GM12878 (cell line): ENCODE data around the gene CXXC5. TPM values are rescaled to one million over a fixed set of nuclear protein-coding genes. Genes with fewer than 3 reads are reported as not detected.
"Not testable (repeated sequence)": the region's sequence is repeated elsewhere in the genome, so short reads cannot be mapped to it uniquely, and the experiment has no call there.

Experiments used
- ATAC-seq: fragments of 200-7000 bp; cut with Tn5 transposase; 3 replicates; pipeline ENCODE4 v1.9.1; 2020; ENCODE audit warnings: mild to moderate bottlenecking, moderate library complexity
- BruUV-seq: library from RNA; stranded (reverse); fragments of 400-500 nt; replicated peaks from 2 replicates; lab custom pipeline; 2021; lab: Mats Ljungman, UMichigan
- CTCF ChIA-PET: fragments of 300-600 bp; sonication (Branson Sonifier 250); formaldehyde crosslinking; extraction: SDS; loops from one replicate; lab custom pipeline; 2021; ENCODE audit warnings: inconsistent platforms; lab: Yijun Ruan, JAX
- POLR2A ChIA-PET: fragments of 350-600 bp; formaldehyde crosslinking; extraction: SDS; loops from one replicate; lab custom pipeline; 2021; ENCODE audit warnings: inconsistent platforms; lab: Charles Lee
- RAD21 ChIA-PET: fragments of 300-600 bp; sonication (Branson Sonifier 250); formaldehyde crosslinking; loops from one replicate; lab custom pipeline; 2023; ENCODE audit warnings: antibody characterized with exemption; ENCODE audit not compliant: unreplicated experiment; lab: Charles Lee
- SMC1A ChIA-PET: fragments of 300-600 bp; sonication (Branson Sonifier 250); formaldehyde crosslinking; loops from one replicate; lab custom pipeline; 2023; ENCODE audit not compliant: unreplicated experiment, uncharacterized antibody; lab: Charles Lee
- DNase-seq: peaks from one replicate; pipeline ENCODE4 v3.0.0-alpha.2; 2011; ENCODE audit warnings: low read depth, low spot score
- FAIRE-seq: peaks from 3 replicates; lab custom pipeline; 2011; peaks lifted over from hg19 to GRCh38; lab: Jason Lieb, UNC
- H2AFZ ChIP-seq: 2 replicates; pipeline ENCODE4 v1.6.0; 2011; ENCODE audit warnings: low read depth, low read length, control low read depth; ENCODE audit not compliant: control insufficient read depth
- H3K27ac ChIP-seq: 2 replicates; pipeline ENCODE4 v1.5.1; 2011; ENCODE audit warnings: control low read depth; ENCODE audit not compliant: control insufficient read depth, insufficient read depth
- H3K27me3 ChIP-seq, 2 experiments: replicated peaks in 1 of 2; 2 replicates each; pipeline versions ENCODE4 v1.6.0 to v1.6.1; 2011; ENCODE audit warnings: low read length in 1 of 2; ENCODE audit not compliant: control insufficient read depth in 2 of 2, insufficient read depth in 2 of 2
- H3K36me3 ChIP-seq, 2 experiments: 2 replicates each; pipeline ENCODE4 v1.5.1; 2011; ENCODE audit warnings: low read length in 1 of 2; ENCODE audit not compliant: control insufficient read depth in 2 of 2, insufficient read depth in 2 of 2
- H3K4me1 ChIP-seq: 2 replicates; pipeline ENCODE4 v1.6.1; 2011; ENCODE audit warnings: mild to moderate bottlenecking, low read length, moderate library complexity, mixed read lengths; ENCODE audit not compliant: control insufficient read depth, insufficient read depth
- H3K4me2 ChIP-seq: 2 replicates; pipeline ENCODE4 v1.6.0; 2011; ENCODE audit warnings: control low read depth; ENCODE audit not compliant: control insufficient read depth, insufficient read depth
- H3K4me3 ChIP-seq: fragments of 200-600 bp; sonication (generic); 2 replicates; pipeline ENCODE4 v1.5.1; 2016
- H3K79me2 ChIP-seq: 2 replicates; pipeline ENCODE4 v1.6.0; 2011; ENCODE audit warnings: low read length; ENCODE audit not compliant: control insufficient read depth, insufficient read depth
- H3K9ac ChIP-seq: 2 replicates; pipeline ENCODE4 v1.8.0; 2011; ENCODE audit warnings: low read length, control low read depth, mixed read lengths; ENCODE audit not compliant: control insufficient read depth, insufficient read depth
- H3K9me3 ChIP-seq: replicated peaks from 3 replicates; pipeline ENCODE4 v1.5.1; 2011; ENCODE audit warnings: mild to moderate bottlenecking, low read length; ENCODE audit not compliant: control insufficient read depth, insufficient read depth
- H4K20me1 ChIP-seq: 2 replicates; pipeline ENCODE4 v1.6.0; 2011; ENCODE audit not compliant: control insufficient read depth, insufficient read depth
- ATF3 ChIP-seq: IDR thresholded peaks from 2 replicates; pipeline ENCODE4 v1.6.1; 2011; ENCODE audit warnings: low read depth, mild to moderate bottlenecking, low read length, moderate library complexity, borderline replicate concordance; ENCODE audit errors: extremely low read depth
- ATF7 ChIP-seq: fragments of 450-650 bp; IDR thresholded peaks from 2 replicates; pipeline ENCODE4 v1.6.1; 2016; ENCODE audit warnings: low read depth, mild to moderate bottlenecking
- E2F8 ChIP-seq: fragments of 450-650 bp; IDR thresholded peaks from 2 replicates; pipeline ENCODE4 v1.6.1; 2018; ENCODE audit warnings: mild to moderate bottlenecking, low read depth, moderate library complexity; ENCODE audit not compliant: partially characterized antibody
- EGR1 ChIP-seq, 2 experiments: IDR thresholded peaks; 1 replicate in 1 of 2; 2 replicates in 1 of 2; pipeline ENCODE4 v1.6.1; 2011 to 2012; ENCODE audit warnings: low read depth in 2 of 2, low read length in 2 of 2, borderline replicate concordance in 1 of 2, mild to moderate bottlenecking in 1 of 2, moderate library complexity in 1 of 2
- FOS ChIP-seq: IDR thresholded peaks from 3 replicates; pipeline ENCODE4 v1.6.1; 2011; ENCODE audit warnings: borderline replicate concordance; ENCODE audit not compliant: insufficient read length; ENCODE audit errors: extremely low read depth
- HCFC1 ChIP-seq: fragments of 150-350 bp; IDR thresholded peaks from 2 replicates; pipeline ENCODE4 v1.6.1; 2014; ENCODE audit warnings: low read length
- HDGF ChIP-seq: fragments of 450-650 bp; IDR thresholded peaks from 2 replicates; pipeline ENCODE4 v1.6.1; 2016; ENCODE audit warnings: antibody characterized with exemption
- KLF5 ChIP-seq: fragments of 450-650 bp; IDR thresholded peaks from 2 replicates; pipeline ENCODE4 v1.6.1; 2014; ENCODE audit warnings: mild to moderate bottlenecking; ENCODE audit not compliant: partially characterized antibody
- PAX5 ChIP-seq: IDR thresholded peaks from 2 replicates; pipeline ENCODE4 v1.6.1; 2011; ENCODE audit warnings: low read depth, low read length, borderline replicate concordance
- TARDBP ChIP-seq: IDR thresholded peaks from 2 replicates; pipeline ENCODE4 v1.6.1; 2016; ENCODE audit warnings: borderline replicate concordance
- ZNF274 ChIP-seq: IDR thresholded peaks from one replicate; pipeline ENCODE4 v1.8.0; 2011; ENCODE audit not compliant: insufficient read length, insufficient read depth
- WGBS: methylation state at CpG from one replicate; pipeline ENCODE4 v1.1.6; 2016; ENCODE audit warnings: low lambda C conversion rate; ENCODE audit not compliant: insufficient replicate concordance, insufficient coverage; ENCODE audit errors: missing lambda C conversion rate; 5-methylcytosine and 5-hydroxymethylcytosine counted together
- in situ Hi-C: fragments of 300-500 bp; cut with MboI; formaldehyde crosslinking; loops from 9 replicates; pipeline ENCODE4 v1.14.3; 2018; ENCODE audit warnings: mixed read lengths
- intact Hi-C: fragments of 100-400 bp; cut with micrococcal nuclease; formaldehyde crosslinking; loops from one replicate; pipeline ENCODE4 v1.14.2; 2022; ENCODE audit not compliant: unreplicated experiment
- polyA plus RNA-seq, 11 experiments: library from polyadenylated mRNA; depleted of rRNA in 4 of 11; unstranded in 6 of 11; stranded (reverse) in 5 of 11; fragments of >200 nt; fragmentation: Nextera tagmentation in 4 of 11; fragmentation: Illumina TruSeq in 1 of 11; extraction: Ambion mirVana in 4 of 11; extraction: Trizol in 1 of 11; gene quantifications; 1 replicate in 1 of 11; 2 replicates in 10 of 11; pipeline versions ENCODE4 v1.2.1 to v1.2.3, GENCODE V29; 2011 to 2016; ENCODE audit warnings: inconsistent platforms in 2 of 11, missing spikeins in 2 of 11, low read depth in 1 of 11
- total RNA-seq, 4 experiments: library from RNA; depleted of rRNA in 3 of 4; stranded (reverse); fragments of >200 nt in 3 of 4; fragmentation: Illumina TruSeq in 1 of 4; extraction: Trizol in 1 of 4; gene quantifications; 2 replicates each; pipeline versions ENCODE4 v1.2.1 to v1.2.3, GENCODE V29; 2013 to 2021

Gene CXXC5
- total and polyA plus RNA-seq, 10 of the 15 experiments (the other 5 are each of a cell fraction or from before 2014, with no cell fraction given), result 1.8 to 90.8 (median 40.7) TPM

- DNase-seq, in situ Hi-C loops, intact Hi-C loops, H3K4me2 ChIP-seq, BruUV-seq, H3K79me2 ChIP-seq, H4K20me1 ChIP-seq, POLR2A ChIA-PET, H3K27ac ChIP-seq, H3K27me3 ChIP-seq, H3K4me3 ChIP-seq, H3K4me1 ChIP-seq, H3K36me3 ChIP-seq, H3K9ac ChIP-seq, H2AFZ ChIP-seq, H3K9me3 ChIP-seq: not testable (repeated sequence)
- ChIA-PET SMC1A (interaction anchor here (1.0 kb wide), 1 partner anchor 12 kb away, joined by 3 read pairs; no protein-coding TSS in a partner anchor), RAD21 (interaction anchor here (0.8 to 1.5 kb wide), 3 partner anchors 12 to 18 kb away, joined by 3 to 4 read pairs (median 4); no protein-coding TSS in a partner anchor), CTCF (interaction anchor here (1.7 to 2.7 kb wide), 2 partner anchors 16 to 38 kb away, joined by 7 to 8 read pairs; no protein-coding TSS in a partner anchor)
- FAIRE-seq, result peak; percentile 52
- 15% methylated on average over 9 of the region's 9 CpGs for WGBS
- peak; percentile 49; the same call in 1 of the 2 replicates for TF ChIP-seq ATF7
- ATAC-seq, result peak; percentile 91
Observed at GRCh38 chr5:139727615-139728014, 79.5 kb downstream of the CXXC5 start.

- ChIA-PET RAD21 (interaction anchor here (0.6 to 1.0 kb wide), 3 partner anchors 10 to 1363 kb away, joined by 3 to 5 read pairs (median 3); no protein-coding TSS in a partner anchor), POLR2A (interaction anchor here (0.5 to 0.9 kb wide), 3 partner anchors 9 to 73 kb away, joined by 3 to 4 read pairs (median 3); no protein-coding TSS in a partner anchor), CTCF (interaction anchor here (0.9 to 2.6 kb wide), 6 partner anchors 8 to 61 kb away, joined by 3 to 13 read pairs (median 4); no protein-coding TSS in a partner anchor), SMC1A (interaction anchor here (0.9 to 2.2 kb wide), 3 partner anchors 9 to 98 kb away, joined by 3 to 6 read pairs (median 4); no protein-coding TSS in a partner anchor)
- H4K20me1 ChIP-seq, result no peaks in the 10 kb centered on the region
- no peak overlapping the region for H3K4me2 ChIP-seq
- no peak overlapping the region for H3K9ac ChIP-seq
- H3K27ac ChIP-seq, result no peak overlapping the region
- intact Hi-C loops (no loop called here), in situ Hi-C loops (no loop called here)
- FAIRE-seq, result no peak
- ATAC-seq, result no peak
- DNase-seq, result no peak
- BruUV-seq, result no TSS peak
- no peaks in the 10 kb centered on the region for H3K4me1 ChIP-seq
- H2AFZ ChIP-seq, result no peak overlapping the region
- no peaks in the 10 kb centered on the region for H3K79me2 ChIP-seq
- H3K27me3 ChIP-seq, result no peaks in the 10 kb centered on the region; a peak in 1 of 4 replicates
- H3K36me3 ChIP-seq, result no peaks in the 10 kb centered on the region
- 0% methylated on average over 3 of the region's 3 CpGs for WGBS
- no peak overlapping the region for H3K4me3 ChIP-seq
- no peaks in the 10 kb centered on the region for H3K9me3 ChIP-seq
- TF ChIP-seq FOS (no peak), KLF5 (no peak), HDGF (no peak), HCFC1 (no peak), ZNF274 (no peak), EGR1 (IDR thresholded peaks at IDR 0.05; ENCODE audit: borderline replicate concordance in 1 of 2, low read depth in 2 of 2, low read length in 2 of 2) (no peak), PAX5 (no peak), ATF3 (no peak), E2F8 (no peak), TARDBP (no peak)
Observed at GRCh38 chr5:139731281-139731680, 83.1 kb downstream of the CXXC5 start.
